GM21529 (cell line): ENCODE measurements around the gene PPP3R1.

Experiments used
- ATAC-seq: cut with Tn5 transposase; IDR thresholded peaks from one replicate; pipeline ENCODE4 v1.9.1; 2021; ENCODE audit not compliant: unreplicated experiment

Gene PPP3R1

GRCh38 chr2:68157002-68157401 lies 95.3 kb downstream of the PPP3R1 start:
- ATAC-seq, result peak; percentile 28

- no peak for ATAC-seq
Measured at GRCh38 chr2:68156419-68156818, 95.9 kb downstream of the PPP3R1 start.

GRCh38 chr2:68155618-68156017 lies 96.7 kb downstream of the PPP3R1 start:
- no peak for ATAC-seq

DNA sequence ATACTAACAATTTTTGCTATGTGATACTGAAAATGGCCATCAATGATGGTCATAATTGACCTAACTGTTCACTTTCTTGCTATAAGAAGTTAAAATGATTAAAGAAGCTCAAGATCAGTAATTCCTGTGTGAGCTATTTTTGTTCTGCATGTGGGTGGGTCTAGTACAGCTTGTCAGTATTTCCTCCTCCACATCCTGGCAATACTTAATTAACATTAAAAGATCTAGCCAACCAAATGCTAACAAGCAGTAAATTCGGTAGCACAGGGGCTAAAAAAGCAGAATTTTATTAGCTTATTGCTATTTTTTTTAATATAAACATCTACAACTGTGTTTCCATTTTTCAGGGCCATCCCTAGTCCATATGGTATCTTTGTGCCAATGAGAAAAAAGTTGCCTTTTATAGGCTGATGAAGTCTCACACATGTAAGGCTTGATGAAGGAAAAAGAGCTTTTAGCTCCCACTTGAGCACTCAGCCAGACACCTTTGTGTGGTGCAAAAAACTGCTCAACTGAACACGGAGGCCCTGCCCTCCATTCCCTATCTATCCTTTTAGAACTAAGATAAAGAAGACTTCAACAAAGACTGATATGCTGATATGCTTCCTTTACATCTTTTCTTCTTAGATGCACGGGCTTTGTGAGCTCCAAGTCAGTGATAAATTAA lies 99.5 kb downstream of the PPP3R1 start:
- no peak for ATAC-seq

DNA sequence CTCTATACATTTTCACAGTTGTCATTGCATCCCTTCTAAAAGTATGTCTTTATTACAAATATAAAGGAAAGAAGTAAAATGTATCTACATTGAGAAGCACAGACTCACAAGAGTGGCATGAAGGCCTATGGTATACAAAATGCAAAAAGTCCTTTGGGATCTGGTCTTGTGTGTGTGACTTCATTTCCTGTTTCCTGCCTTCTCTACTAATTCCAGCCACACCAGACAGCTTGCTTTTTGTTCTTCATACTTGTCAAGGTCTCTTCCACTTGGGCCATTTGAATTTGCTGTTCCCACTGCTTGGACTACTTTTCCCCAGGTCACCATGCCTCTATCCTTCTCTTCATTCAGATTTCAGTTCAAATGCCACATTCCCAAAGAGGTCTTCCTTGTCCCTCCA lies 101.3 kb downstream of the PPP3R1 start:
- ATAC-seq, result no peak

- no peak for ATAC-seq
Measured at GRCh38 chr2:68141875-68142274, 110.5 kb downstream of the PPP3R1 start.

DNA sequence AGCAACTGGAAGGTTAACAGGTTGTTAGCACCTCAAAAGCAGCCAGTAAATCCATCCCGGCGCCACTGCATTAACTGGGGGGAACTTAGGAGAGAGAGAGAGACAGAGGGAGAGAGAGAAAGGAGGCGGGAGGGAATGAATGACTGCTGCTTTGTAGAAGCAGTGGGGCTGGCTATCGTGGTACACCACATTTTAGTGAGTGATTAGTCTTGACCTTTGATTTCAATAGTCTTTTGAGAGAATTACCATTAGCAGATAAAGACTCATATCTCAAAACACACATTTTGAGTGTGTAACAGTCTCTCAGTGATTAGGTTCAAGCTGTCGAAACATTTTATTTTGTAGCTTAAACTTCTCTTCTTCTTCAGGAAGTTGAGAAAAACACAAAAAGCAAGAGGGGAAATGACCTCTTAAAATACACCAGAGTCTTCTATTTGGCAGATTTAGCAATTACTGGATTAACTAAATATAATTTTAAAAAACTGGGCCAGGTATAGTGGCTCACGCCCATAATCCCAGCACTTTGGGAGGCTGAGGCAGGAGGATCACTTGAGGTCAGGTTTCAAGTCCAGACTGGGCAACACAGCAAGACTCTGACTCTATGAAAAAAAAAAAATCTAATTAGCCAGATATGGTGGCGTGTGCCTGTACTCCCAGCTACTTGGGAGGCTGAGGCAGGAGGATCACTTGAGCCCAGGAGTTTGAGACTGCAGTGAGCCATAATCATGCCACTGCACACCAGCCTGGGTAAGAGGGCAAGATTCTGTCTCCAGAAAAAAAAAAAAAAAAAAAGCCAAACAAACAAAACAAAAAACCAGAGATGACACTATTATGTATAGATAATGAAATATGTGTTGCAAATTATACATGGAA lies 116.6 kb downstream of the PPP3R1 start:
- no peak for ATAC-seq

GRCh38 chr2:68134554-68134953 lies 117.8 kb downstream of the PPP3R1 start:
- no peak for ATAC-seq

GRCh38 chr2:68134120-68134519 lies 118.2 kb downstream of the PPP3R1 start:
- no peak for ATAC-seq
